HepG2 (cell line): Measurements from ENCODE around the gene ATG3. TPM values are rescaled to one million over a fixed set of nuclear protein-coding genes. Genes with fewer than 3 reads are reported as not detected.
A peak's percentile ranks its signal among the peaks of the same experiment; 100 is the strongest.

Experiments
- CEBPZ ChIP-seq: IDR thresholded peaks from 2 replicates; pipeline ENCODE4 v1.6.1; 2012; ENCODE audit warnings: low read length, improper control_type of control experiment
- NFYC ChIP-seq: IDR thresholded peaks from 2 replicates; pipeline ENCODE4 v1.6.1; 2016; ENCODE audit warnings: missing genetic modification reagents, missing compliant biosample characterization
- SAP130 ChIP-seq: IDR thresholded peaks from 2 replicates; pipeline ENCODE4 v1.6.1; 2016; ENCODE audit warnings: low read depth
- SMAD3 ChIP-seq: sonication (generic); formaldehyde crosslinking; IDR thresholded peaks from 2 replicates; pipeline ENCODE4 v1.4.0; 2020; ENCODE audit warnings: missing genetic modification reagents
- SOX13 ChIP-seq, 3 experiments: fragments of 450-650 bp in 1 of 3; sonication (generic) in 1 of 3; formaldehyde crosslinking in 1 of 3; IDR thresholded peaks in 2 of 3; conservative IDR thresholded peaks in 1 of 3; 2 replicates each; pipeline versions ENCODE4 v1.5.0 to v1.6.1; 2016 to 2020; ENCODE audit warnings: antibody characterized with exemption in 1 of 3, mild to moderate bottlenecking in 1 of 3, missing compliant biosample characterization in 1 of 3, missing genetic modification reagents in 1 of 3, moderate library complexity in 1 of 3
- USF2 ChIP-seq, 2 experiments: sonication (generic) in 1 of 2; formaldehyde crosslinking in 1 of 2; IDR thresholded peaks; 2 replicates each; pipeline versions ENCODE4 v1.5.1 to v1.6.1; 2011 to 2020; ENCODE audit warnings: borderline replicate concordance in 1 of 2, low read depth in 1 of 2, low read length in 1 of 2, mild to moderate bottlenecking in 1 of 2, missing genetic modification reagents in 1 of 2, moderate library complexity in 1 of 2
- ZNF354B ChIP-seq: sonication (generic); formaldehyde crosslinking; IDR thresholded peaks from 2 replicates; pipeline ENCODE4 v1.8.0; 2022; ENCODE audit warnings: mild to moderate bottlenecking, missing genetic modification reagents
- ZNF44 ChIP-seq: sonication (generic); formaldehyde crosslinking; IDR thresholded peaks from 2 replicates; pipeline ENCODE4 v1.5.1; 2020; ENCODE audit warnings: mild to moderate bottlenecking, missing genetic modification reagents
- ZNF597 ChIP-seq: sonication (generic); formaldehyde crosslinking; IDR thresholded peaks from 2 replicates; pipeline ENCODE4 v1.5.0; 2020; ENCODE audit warnings: missing genetic modification reagents
- ZNF598 ChIP-seq: sonication (generic); formaldehyde crosslinking; IDR thresholded peaks from 2 replicates; pipeline ENCODE4 v1.5.1; 2020; ENCODE audit warnings: mild to moderate bottlenecking, missing genetic modification reagents, borderline replicate concordance
- ZNF646 ChIP-seq: sonication (generic); formaldehyde crosslinking; IDR thresholded peaks from 2 replicates; pipeline ENCODE4 v1.9.0; 2021; ENCODE audit warnings: mild to moderate bottlenecking, missing genetic modification reagents
- polyA plus RNA-seq, 8 experiments: library from polyadenylated mRNA; depleted of rRNA in 3 of 8; stranded (reverse) in 7 of 8; unstranded in 1 of 8; fragments of >200 nt; fragmentation: Illumina TruSeq in 4 of 8; extraction: Trizol in 4 of 8; gene quantifications; 2 replicates each; pipeline versions ENCODE4 v1.2.1 to v1.2.3, GENCODE V29; 2011 to 2016; ENCODE audit warnings: low read depth in 4 of 8, missing spikeins in 1 of 8, mixed read lengths in 1 of 8; ENCODE audit not compliant: insufficient read depth in 1 of 8
- total RNA-seq, 5 experiments: library from RNA; depleted of rRNA; stranded (reverse); fragments of >200 nt; fragmentation: Illumina TruSeq; extraction: Trizol; gene quantifications; 2 replicates each; pipeline ENCODE4 v1.2.3, GENCODE V29; 2016; ENCODE audit warnings: low read depth in 1 of 5
- TF ChIP-seq, protein P1 (sequence below): IDR thresholded peaks from 2 replicates; pipeline ENCODE4 v1.6.1; 2016; ENCODE audit warnings: missing genetic modification reagents, missing compliant biosample characterization

The ATG3 gene
- total and polyA plus RNA-seq, 2 of the 13 experiments (the other 11 are each of a cell fraction or from before 2014, with no cell fraction given): 19.6 to 34.8 TPM

GRCh38 chr3:112561734-112562529 is at the start of gene ATG3, which contains the start of gene SLC35A5 (continued):
- no peak; the same call in 1 of the 2 replicates for TF ChIP-seq ZNF646 (CRISPR knock-in tag)
- peak; percentile 50; the same call in 1 of the 2 replicates for TF ChIP-seq ZNF44
- TF ChIP-seq, protein P1, sequence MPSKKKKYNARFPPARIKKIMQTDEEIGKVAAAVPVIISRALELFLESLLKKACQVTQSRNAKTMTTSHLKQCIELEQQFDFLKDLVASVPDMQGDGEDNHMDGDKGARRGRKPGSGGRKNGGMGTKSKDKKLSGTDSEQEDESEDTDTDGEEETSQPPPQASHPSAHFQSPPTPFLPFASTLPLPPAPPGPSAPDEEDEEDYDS (CRISPR knock-in tag): peak; percentile 51; the same call in 1 of the 2 replicates
- TF ChIP-seq NFYC (CRISPR knock-in tag): no peak; the same call in 1 of the 2 replicates
- no peak for TF ChIP-seq CEBPZ
- peak; percentile 89 for TF ChIP-seq SAP130
- no peak for TF ChIP-seq ZNF597
- TF ChIP-seq SMAD3 (CRISPR knock-in tag): peak; percentile 39; the same call in 1 of the 2 replicates
- peak; percentile 9; the same call in 1 of the 2 replicates for TF ChIP-seq ZNF598
- peak; percentile 99 for TF ChIP-seq USF2 (IDR thresholded peaks at IDR 0.05; ENCODE audit: low read depth, low read length)
- TF ChIP-seq USF2 (CRISPR knock-in tag; IDR thresholded peaks at IDR 0.05; ENCODE audit: borderline replicate concordance): peak; percentile 100; the same call in 1 of the 2 replicates
- TF ChIP-seq SOX13 (IDR thresholded peaks at IDR 0.05): no peak; the same call in 1 of the 2 replicates
- peak in 1 of 2 experiments; percentile 46; a peak in 1 of 4 replicates for TF ChIP-seq SOX13 (CRISPR knock-in tag; conservative IDR thresholded peaks at IDR 0.05 in 1 of 2, IDR thresholded peaks at IDR 0.05 in 1 of 2)
- peak; percentile 74; the same call in 1 of the 2 replicates for TF ChIP-seq ZNF354B (CRISPR knock-in tag)
